ENCODE measurements around the gene CADM2. TPM values are rescaled to one million over a fixed set of nuclear protein-coding genes. Genes with fewer than 3 reads are reported as not detected.

The CADM2 gene
- total RNA-seq, 1 donor from 2014 or later: not detected

DNA sequence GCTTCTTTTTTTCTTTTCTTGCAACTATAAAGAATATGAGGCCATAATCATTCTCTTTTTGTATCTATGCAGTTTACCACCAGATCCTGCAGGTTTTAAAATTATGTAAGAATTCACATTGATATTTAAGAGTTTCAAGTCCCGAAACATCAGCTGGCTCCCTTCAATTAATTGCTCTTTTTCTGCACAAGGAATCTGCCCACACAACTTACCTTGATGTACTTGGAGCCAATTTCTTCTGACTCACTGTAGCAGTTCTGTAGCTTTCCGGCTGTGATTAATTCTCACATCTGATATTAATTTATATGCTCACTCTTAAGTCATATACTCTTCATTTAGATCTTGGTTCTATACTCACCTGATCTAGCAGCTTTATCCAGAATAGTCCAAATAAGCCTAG lies 781.8 kb downstream of the CADM2 start:
- no peak for DNase-seq (ENCODE audit: extremely low read depth, low read depth, low spot score)

GRCh38 chr3:85758442-85758841 lies 799.7 kb downstream of the CADM2 start:
- DNase-seq (ENCODE audit: extremely low read depth, low read depth, low spot score): no peak

GRCh38 chr3:85760342-85760741 lies 801.6 kb downstream of the CADM2 start:
- DNase-seq (ENCODE audit: extremely low read depth, low read depth, low spot score): no peak

DNA sequence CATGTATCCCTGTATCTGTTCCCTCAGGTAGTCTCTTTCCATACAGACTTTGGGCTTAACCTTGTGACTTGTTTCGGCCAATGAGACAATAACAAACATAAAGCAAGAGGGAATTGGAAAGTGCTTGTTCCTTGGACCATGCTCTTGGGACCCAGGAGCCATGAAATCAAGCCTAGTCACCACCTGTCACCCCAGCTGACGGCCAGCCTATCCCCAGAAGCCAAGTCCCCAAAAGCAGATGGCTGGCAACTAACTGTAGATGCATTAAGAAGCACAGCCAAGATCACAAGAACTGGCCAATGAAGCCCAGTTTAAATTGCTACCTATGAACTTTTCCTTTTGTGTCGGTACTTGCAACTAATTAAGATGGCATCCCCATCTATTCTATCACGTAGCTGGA lies 822.0 kb downstream of the CADM2 start:
- no peak for DNase-seq (ENCODE audit: extremely low read depth, low read depth, low spot score)

DNA sequence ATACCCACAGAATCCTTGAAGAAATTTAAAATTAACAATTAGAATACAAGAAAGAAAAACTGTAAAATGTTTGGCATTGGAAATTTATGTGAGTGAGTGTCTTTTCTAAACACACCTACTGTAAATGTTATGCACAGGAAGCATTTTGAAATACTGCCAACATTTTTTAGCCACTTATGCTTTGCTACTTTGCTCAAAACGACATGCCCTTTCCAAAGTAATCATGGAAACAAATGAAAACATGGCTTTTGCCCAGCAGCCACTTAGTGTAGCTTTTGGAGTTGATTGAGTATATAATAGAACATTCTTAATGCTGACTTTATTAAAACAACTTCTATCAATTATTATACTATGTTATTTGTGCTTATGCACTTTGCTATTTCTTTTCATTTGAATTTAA lies 823.0 kb downstream of the CADM2 start:
- DNase-seq (ENCODE audit: extremely low read depth, low read depth, low spot score): no peak

DNA sequence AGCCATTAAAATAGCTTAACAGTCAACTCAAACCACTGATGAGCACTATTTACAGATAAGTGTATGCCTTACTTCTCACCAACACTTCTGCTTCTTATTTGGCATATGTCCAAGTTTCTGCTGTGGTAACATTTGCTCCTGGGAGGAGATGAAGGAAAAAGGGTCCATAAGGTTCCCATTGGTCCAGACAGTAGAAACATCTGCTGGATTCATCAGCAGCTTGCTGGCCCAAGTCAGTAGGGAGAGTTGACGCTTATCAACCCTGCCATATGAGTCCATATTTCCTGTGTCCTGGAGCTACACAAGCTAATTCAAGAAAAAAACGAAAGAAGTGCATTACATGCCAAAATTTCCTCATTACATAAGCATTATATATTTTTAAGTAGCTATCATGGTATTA lies 824.5 kb downstream of the CADM2 start:
- DNase-seq (ENCODE audit: extremely low read depth, low read depth, low spot score): no peak

DNA sequence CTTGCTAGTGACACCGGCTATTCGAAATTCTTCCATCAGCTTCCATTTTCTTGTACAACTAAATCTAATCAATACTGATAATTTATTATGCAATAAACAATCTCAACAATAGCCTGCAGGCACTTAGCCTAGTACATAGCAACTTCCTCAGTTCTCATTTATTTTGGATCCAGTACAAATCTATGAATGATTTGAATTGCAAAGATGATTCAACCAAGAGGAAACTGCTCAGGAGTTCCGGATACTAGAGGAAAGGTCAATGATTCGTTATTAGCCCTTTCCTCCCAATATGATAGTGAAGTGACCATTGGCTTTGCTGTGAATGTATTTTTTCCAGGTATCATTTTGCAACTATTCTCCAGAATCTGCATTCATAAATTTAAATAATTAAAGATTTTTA lies 827.0 kb downstream of the CADM2 start:
- no peak for DNase-seq (ENCODE audit: extremely low read depth, low read depth, low spot score)

- DNase-seq (ENCODE audit: extremely low read depth, low read depth, low spot score): no peak
Observed at GRCh38 chr3:85790445-85791030, 831.7 kb downstream of the CADM2 start.

- DNase-seq (ENCODE audit: extremely low read depth, low read depth, low spot score): no peak
Observed at GRCh38 chr3:85796140-85796539, 837.4 kb downstream of the CADM2 start.

- no peak for DNase-seq (ENCODE audit: extremely low read depth, low read depth, low spot score)
Observed at GRCh38 chr3:85800676-85801075, 841.9 kb downstream of the CADM2 start.

GRCh38 chr3:85801955-85802354 lies 843.2 kb downstream of the CADM2 start:
- no peak for DNase-seq (ENCODE audit: extremely low read depth, low read depth, low spot score)

- no peak for DNase-seq (ENCODE audit: extremely low read depth, low read depth, low spot score)
Observed at GRCh38 chr3:85808755-85809154, 850.0 kb downstream of the CADM2 start.

GRCh38 chr3:85821130-85821756 lies 862.5 kb downstream of the CADM2 start:
- DNase-seq (ENCODE audit: extremely low read depth, low read depth, low spot score): no peak

- DNase-seq (ENCODE audit: extremely low read depth, low read depth, low spot score): no peak
Observed at GRCh38 chr3:85835857-85836440, 877.2 kb downstream of the CADM2 start.

- no peak for DNase-seq (ENCODE audit: extremely low read depth, low read depth, low spot score)
Observed at GRCh38 chr3:85837402-85837801, 878.6 kb downstream of the CADM2 start.

DNA sequence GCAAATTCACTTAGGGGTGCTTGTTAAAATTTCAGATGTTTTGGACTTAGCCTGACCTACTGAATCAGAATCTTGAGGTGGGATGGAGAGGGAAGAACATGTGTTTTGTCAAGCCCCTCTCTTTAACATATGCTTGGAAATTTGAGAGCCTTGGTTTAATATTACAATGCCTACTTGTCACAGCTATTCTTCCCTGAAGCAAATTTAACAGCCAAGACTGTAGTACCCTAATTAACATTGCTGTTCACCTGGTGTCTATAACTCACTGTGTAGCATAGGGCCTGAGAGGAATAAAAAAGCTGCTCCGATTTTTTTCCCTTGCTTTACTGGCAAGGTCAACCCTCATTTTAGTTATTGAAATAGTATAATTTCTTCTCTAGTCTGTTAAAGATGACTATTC lies 880.1 kb downstream of the CADM2 start:
- no peak for DNase-seq (ENCODE audit: extremely low read depth, low read depth, low spot score)

- no peak for DNase-seq (ENCODE audit: extremely low read depth, low read depth, low spot score)
Observed at GRCh38 chr3:85842081-85842480, 883.3 kb downstream of the CADM2 start.

GRCh38 chr3:85846940-85847339 lies 888.2 kb downstream of the CADM2 start:
- DNase-seq (ENCODE audit: extremely low read depth, low read depth, low spot score): no peak

DNA sequence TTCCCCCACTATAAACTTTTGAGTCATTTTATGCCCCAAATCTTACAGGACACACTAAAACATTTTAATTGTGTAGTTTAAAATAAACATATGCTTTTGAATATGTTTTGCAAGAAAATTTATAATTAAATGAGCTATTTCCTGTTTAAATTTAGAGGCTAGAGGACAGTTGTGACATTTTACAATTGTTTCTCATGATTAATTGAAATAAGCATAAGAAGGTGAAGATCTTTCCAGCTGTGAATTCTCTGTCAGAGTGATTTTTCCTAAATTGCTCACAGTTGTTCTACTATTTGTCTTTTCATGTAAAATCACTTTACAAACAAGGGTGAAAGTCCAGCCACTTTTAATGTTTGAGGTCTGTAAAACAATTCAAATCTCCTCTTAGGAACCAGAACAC lies 892.3 kb downstream of the CADM2 start:
- DNase-seq (ENCODE audit: extremely low read depth, low read depth, low spot score): no peak

- DNase-seq (ENCODE audit: extremely low read depth, low read depth, low spot score): no peak
Observed at GRCh38 chr3:85853805-85854204, 895.0 kb downstream of the CADM2 start.

GRCh38 chr3:85862893-85863455 lies 904.2 kb downstream of the CADM2 start:
- DNase-seq (ENCODE audit: extremely low read depth, low read depth, low spot score): no peak

DNA sequence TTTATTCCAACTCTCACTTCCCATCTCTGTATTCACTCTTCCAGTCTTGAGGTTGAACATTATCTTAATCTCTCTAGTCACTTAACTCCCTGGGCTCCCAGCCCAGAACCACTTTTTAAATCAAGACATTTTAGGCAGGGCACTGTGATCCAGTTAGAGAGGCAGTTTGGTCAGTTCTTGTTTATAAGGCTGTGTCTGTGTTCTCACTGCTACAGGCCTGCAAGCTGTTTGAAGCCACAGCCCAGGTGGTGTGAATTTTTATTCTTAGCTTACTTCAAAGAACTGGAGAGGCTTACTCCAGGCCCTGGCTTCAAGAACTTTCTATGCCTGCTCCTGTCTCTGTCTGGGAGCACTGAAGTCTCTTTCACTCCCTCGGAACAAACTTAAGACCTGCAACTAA lies 906.1 kb downstream of the CADM2 start:
- no peak for DNase-seq (ENCODE audit: extremely low read depth, low read depth, low spot score)
